HepG2 (cell line): ENCODE data around the gene NAPSA. TPM values are rescaled to one million over a fixed set of nuclear protein-coding genes. Genes with fewer than 3 reads are reported as not detected.
A peak's percentile ranks its signal among the peaks of the same experiment; 100 is the strongest.

Experiments
- CREB3 ChIP-seq: sonication (generic); formaldehyde crosslinking; IDR thresholded peaks from 2 replicates; pipeline ENCODE4 v1.5.0; 2020; ENCODE audit warnings: missing genetic modification reagents
- GLI4 ChIP-seq: sonication (generic); formaldehyde crosslinking; IDR thresholded peaks from 2 replicates; pipeline ENCODE4 v1.5.1; 2020; ENCODE audit warnings: missing genetic modification reagents, mild to moderate bottlenecking, moderate library complexity, borderline replicate concordance
- HCFC1 ChIP-seq: fragments of 150-350 bp; IDR thresholded peaks from 2 replicates; pipeline ENCODE4 v1.6.1; 2014; ENCODE audit warnings: low read depth, low read length
- HNF1A ChIP-seq, 2 experiments: sonication (generic) in 1 of 2; formaldehyde crosslinking in 1 of 2; IDR thresholded peaks; 2 replicates each; pipeline versions ENCODE4 v1.4.0 to v1.6.1; 2016 to 2020; ENCODE audit warnings: borderline replicate concordance in 1 of 2, low read depth in 1 of 2, mild to moderate bottlenecking in 1 of 2, missing genetic modification reagents in 1 of 2
- NFE2 ChIP-seq: sonication (generic); formaldehyde crosslinking; IDR thresholded peaks from 2 replicates; pipeline ENCODE4 v1.4.0; 2020; ENCODE audit warnings: missing genetic modification reagents
- ZMAT3 ChIP-seq: sonication (generic); formaldehyde crosslinking; conservative IDR thresholded peaks from 2 replicates; pipeline ENCODE4 v1.7.0; 2021; ENCODE audit warnings: missing genetic modification reagents
- ZNF17 ChIP-seq: sonication (generic); formaldehyde crosslinking; IDR thresholded peaks from 2 replicates; pipeline ENCODE4 v1.5.0; 2020; ENCODE audit warnings: mild to moderate bottlenecking, missing genetic modification reagents
- ZNF704 ChIP-seq: sonication (generic); formaldehyde crosslinking; IDR thresholded peaks from 2 replicates; pipeline ENCODE4 v1.8.1; 2023; ENCODE audit warnings: mild to moderate bottlenecking, inconsistent platforms, moderate library complexity, missing genetic modification reagents, borderline replicate concordance
- polyA plus RNA-seq, 8 experiments: library from polyadenylated mRNA; depleted of rRNA in 3 of 8; stranded (reverse) in 7 of 8; unstranded in 1 of 8; fragments of >200 nt; fragmentation: Illumina TruSeq in 4 of 8; extraction: Trizol in 4 of 8; gene quantifications; 2 replicates each; pipeline versions ENCODE4 v1.2.1 to v1.2.3, GENCODE V29; 2011 to 2016; ENCODE audit warnings: low read depth in 4 of 8, missing spikeins in 1 of 8, mixed read lengths in 1 of 8; ENCODE audit not compliant: insufficient read depth in 1 of 8
- total RNA-seq, 5 experiments: library from RNA; depleted of rRNA; stranded (reverse); fragments of >200 nt; fragmentation: Illumina TruSeq; extraction: Trizol; gene quantifications; 2 replicates each; pipeline ENCODE4 v1.2.3, GENCODE V29; 2016; ENCODE audit warnings: low read depth in 1 of 5
- TF ChIP-seq, protein P1 (sequence below): IDR thresholded peaks from 2 replicates; pipeline ENCODE4 v1.6.1; 2016; ENCODE audit warnings: missing biosample characterization, missing genetic modification reagents, low read depth
- TF ChIP-seq, protein P2 (sequence below): sonication (generic); formaldehyde crosslinking; IDR thresholded peaks from 2 replicates; pipeline ENCODE4 v1.4.0; 2020; ENCODE audit warnings: missing genetic modification reagents
- TF ChIP-seq, protein P3 (sequence below): sonication (generic); formaldehyde crosslinking; IDR thresholded peaks from 2 replicates; pipeline ENCODE4 v1.8.1; 2023; ENCODE audit warnings: mild to moderate bottlenecking, missing genetic modification reagents

The NAPSA gene
- total and polyA plus RNA-seq, 2 of the 13 experiments (the other 11 are each of a cell fraction or from before 2014, with no cell fraction given) = not detected

DNA sequence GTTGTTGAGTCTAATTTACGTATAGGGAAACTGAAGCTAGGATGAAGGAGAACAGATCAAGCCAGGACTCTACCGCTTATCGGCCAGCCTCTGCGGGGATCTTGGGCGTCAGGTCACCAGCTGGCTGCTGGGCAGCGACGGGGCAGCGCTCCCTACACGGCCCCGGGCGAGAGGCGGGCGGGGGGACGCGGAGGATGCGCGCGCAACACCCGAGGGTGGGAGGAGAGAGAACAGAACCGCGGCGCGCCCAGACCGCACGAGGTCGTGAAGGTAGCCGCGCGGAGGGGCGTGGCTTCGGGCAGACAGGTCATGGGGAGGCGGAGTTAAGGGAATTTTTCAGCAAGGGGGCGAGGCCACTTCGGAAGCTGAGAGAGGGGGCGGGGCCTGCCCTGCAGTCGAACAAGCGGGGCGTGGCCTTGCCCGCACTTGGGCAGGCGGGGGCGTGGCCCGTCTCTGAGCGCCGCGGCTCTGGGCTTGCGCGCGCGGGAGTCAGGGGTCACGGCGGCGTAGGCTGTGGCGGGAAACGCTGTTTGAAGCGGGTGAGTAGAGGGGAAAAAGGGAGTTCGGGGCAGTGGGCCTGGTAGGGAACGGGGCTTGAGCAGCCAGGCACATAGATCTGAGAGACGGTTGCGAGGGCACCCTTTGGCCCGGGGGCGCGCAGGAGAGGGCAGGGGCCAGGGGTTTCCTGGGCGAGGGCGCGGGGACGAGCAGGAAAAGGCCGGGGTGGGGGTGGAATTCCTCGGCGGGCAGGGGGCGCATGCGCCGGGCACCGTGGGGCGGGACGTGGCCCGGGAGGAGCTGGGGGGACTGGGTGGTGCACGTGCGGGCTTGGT, 18.6 kb upstream of the NAPSA start, which contains the start of gene POLD1 (continued):
- TF ChIP-seq, protein P1, sequence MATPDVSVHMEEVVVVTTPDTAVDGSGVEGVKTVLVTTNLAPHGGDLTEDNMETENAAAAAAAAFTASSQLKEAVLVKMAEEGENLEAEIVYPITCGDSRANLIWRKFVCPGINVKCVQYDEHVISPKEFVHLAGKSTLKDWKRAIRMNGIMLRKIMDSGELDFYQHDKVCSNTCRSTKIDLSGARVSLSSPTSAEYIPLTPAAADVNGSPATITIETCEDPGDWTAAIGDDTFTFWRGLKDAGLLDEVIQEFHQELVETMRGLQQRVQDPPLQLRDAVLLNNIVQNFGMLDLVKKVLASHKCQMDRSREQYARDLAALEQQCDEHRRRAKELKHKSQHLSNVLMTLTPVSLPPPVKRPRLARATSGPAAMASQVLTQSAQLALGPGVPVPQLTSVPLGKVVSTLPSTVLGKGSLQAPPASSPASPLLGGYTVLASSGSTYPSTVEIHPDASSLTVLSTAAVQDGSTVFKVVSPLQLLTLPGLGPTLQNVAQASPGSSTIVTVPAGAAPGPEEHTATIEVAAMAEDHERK (CRISPR knock-in tag) = peak; percentile 82
- TF ChIP-seq GLI4 (CRISPR knock-in tag) = peak; percentile 86; the same call in 1 of the 2 replicates
- TF ChIP-seq HCFC1 = no peak; the same call in 1 of the 2 replicates
- TF ChIP-seq, protein P2, sequence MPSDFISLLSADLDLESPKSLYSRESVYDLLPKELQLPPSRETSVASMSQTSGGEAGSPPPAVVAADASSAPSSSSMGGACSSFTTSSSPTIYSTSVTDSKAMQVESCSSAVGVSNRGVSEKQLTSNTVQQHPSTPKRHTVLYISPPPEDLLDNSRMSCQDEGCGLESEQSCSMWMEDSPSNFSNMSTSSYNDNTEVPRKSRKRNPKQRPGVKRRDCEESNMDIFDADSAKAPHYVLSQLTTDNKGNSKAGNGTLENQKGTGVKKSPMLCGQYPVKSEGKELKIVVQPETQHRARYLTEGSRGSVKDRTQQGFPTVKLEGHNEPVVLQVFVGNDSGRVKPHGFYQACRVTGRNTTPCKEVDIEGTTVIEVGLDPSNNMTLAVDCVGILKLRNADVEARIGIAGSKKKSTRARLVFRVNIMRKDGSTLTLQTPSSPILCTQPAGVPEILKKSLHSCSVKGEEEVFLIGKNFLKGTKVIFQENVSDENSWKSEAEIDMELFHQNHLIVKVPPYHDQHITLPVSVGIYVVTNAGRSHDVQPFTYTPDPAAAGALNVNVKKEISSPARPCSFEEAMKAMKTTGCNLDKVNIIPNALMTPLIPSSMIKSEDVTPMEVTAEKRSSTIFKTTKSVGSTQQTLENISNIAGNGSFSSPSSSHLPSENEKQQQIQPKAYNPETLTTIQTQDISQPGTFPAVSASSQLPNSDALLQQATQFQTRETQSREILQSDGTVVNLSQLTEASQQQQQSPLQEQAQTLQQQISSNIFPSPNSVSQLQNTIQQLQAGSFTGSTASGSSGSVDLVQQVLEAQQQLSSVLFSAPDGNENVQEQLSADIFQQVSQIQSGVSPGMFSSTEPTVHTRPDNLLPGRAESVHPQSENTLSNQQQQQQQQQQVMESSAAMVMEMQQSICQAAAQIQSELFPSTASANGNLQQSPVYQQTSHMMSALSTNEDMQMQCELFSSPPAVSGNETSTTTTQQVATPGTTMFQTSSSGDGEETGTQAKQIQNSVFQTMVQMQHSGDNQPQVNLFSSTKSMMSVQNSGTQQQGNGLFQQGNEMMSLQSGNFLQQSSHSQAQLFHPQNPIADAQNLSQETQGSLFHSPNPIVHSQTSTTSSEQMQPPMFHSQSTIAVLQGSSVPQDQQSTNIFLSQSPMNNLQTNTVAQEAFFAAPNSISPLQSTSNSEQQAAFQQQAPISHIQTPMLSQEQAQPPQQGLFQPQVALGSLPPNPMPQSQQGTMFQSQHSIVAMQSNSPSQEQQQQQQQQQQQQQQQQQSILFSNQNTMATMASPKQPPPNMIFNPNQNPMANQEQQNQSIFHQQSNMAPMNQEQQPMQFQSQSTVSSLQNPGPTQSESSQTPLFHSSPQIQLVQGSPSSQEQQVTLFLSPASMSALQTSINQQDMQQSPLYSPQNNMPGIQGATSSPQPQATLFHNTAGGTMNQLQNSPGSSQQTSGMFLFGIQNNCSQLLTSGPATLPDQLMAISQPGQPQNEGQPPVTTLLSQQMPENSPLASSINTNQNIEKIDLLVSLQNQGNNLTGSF (CRISPR knock-in tag) = no peak
- TF ChIP-seq CREB3 (CRISPR knock-in tag) = 0 out of 2 replicates have a peak, but pooled peaks have one; percentile 66
- TF ChIP-seq, protein P3, sequence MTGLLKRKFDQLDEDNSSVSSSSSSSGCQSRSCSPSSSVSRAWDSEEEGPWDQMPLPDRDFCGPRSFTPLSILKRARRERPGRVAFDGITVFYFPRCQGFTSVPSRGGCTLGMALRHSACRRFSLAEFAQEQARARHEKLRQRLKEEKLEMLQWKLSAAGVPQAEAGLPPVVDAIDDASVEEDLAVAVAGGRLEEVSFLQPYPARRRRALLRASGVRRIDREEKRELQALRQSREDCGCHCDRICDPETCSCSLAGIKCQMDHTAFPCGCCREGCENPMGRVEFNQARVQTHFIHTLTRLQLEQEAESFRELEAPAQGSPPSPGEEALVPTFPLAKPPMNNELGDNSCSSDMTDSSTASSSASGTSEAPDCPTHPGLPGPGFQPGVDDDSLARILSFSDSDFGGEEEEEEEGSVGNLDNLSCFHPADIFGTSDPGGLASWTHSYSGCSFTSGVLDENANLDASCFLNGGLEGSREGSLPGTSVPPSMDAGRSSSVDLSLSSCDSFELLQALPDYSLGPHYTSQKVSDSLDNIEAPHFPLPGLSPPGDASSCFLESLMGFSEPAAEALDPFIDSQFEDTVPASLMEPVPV (CRISPR knock-in tag) = no peak
- peak; percentile 42; the same call in 1 of the 2 replicates for TF ChIP-seq ZNF704 (CRISPR knock-in tag)
- TF ChIP-seq ZMAT3 (CRISPR knock-in tag) = peak; percentile 51; the same call in 1 of the 2 replicates
- no peak for TF ChIP-seq HNF1A (IDR thresholded peaks at IDR 0.05; ENCODE audit: low read depth)
- no peak for TF ChIP-seq HNF1A (CRISPR knock-in tag; IDR thresholded peaks at IDR 0.05; ENCODE audit: borderline replicate concordance)
- no peak for TF ChIP-seq ZNF17 (CRISPR knock-in tag)
- TF ChIP-seq NFE2 (CRISPR knock-in tag) = no peak
